HG03439 (cell line): ENCODE results near the gene ADGRB3.

Experiments
- ATAC-seq: cut with Tn5 transposase; IDR thresholded peaks from one replicate; pipeline ENCODE4 v1.9.1; 2021; ENCODE audit warnings: mild to moderate bottlenecking, moderate library complexity; ENCODE audit not compliant: unreplicated experiment

The ADGRB3 gene

GRCh38 chr6:68697394-68697793 is 62.3 kb downstream of the ADGRB3 start:
- no peak for ATAC-seq

DNA sequence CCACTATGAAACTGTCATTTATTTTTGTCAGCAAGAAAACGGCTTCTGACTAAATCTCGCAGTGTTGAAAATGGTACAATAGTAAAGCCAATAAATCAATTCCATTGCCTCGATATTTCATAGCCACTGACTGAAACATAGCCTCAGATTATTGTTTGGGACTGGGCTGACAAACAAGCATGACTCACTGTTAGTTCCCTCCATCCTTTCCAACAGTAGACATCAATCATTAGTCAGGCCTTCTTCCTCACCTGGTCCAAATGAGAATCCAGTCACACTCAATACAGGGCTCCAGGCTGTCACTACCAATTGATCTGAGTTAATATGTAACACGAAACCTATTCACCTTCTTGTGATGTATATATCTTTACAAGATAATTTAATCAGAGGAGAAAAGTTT is 66.1 kb downstream of the ADGRB3 start:
- no peak for ATAC-seq

DNA sequence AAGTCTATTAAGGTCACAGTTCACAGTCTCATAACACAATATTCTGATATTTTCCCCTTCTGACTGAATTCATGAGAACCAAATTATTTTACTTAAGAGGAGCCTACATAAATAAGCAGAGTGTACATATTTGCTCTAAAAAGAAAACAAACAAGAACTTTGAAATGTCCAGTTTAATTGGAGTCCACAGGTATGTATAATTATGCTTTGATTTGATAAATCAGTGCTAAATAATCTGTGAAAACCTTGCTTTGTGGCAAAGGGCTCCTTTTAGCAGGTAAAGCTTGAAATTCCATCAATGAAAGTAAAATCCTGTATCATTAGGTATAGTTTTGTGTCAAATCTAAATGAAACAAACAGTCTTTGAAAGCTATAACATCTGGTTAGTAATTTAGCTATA is 69.4 kb downstream of the ADGRB3 start:
- no peak for ATAC-seq

- ATAC-seq: no peak
Measured at GRCh38 chr6:68709091-68709490, 74.0 kb downstream of the ADGRB3 start.

DNA sequence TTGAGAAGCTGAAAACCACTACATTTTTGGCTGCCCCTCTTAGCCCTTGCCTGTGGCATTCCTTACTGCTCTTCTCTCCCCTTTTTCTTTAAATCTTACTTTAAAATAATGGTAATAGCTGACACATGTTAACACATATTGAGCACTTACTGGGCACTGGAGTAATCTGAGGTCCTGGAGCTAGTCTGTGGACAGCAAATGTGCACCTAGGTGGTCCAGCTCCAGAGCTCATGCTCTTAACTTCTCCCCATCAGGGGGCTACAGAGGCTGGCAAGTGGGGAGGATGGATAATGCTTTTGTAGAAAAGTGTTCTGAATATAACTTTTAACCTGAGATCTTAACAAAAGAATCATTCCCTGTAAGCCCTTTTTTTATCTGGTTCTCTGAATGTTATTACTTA is 74.8 kb downstream of the ADGRB3 start:
- no peak for ATAC-seq

DNA sequence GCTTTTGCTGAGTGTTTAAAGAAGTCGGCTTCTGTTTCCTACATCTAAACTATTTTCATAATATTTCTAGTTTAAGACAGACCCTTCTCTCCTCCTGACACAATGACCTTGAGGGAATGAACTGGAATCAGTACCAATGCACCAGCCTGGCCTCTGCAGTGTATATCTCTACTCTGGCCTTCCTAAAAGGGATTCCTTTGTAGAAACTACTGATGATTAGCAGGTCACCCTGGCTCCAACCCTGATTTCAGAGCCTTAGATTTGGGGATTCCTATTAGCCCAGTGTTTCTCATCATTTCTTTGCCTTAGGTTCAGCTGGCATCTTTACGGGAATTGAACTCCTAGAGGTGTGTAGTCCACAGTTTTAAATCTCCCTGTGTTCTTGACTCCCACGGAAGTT is 75.4 kb downstream of the ADGRB3 start:
- no peak for ATAC-seq

DNA sequence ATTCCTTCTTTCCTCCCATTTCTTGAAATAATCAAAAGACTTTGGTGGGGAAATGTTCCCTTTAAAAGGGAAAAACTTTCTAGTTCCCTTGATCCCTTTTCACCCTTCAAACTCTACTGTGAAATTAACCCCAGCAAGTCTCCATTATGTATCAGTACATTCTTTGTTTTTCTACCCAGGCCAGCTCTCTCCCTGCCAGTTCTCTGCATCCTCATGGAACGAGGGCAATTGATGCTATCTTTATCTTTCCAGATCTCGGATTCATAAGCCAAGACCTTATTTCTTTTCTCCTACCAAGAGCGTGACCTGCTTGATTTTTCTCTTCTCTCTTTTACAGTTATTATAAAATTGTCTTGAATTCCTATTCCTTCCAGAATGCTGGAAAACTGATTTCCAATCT is 75.8 kb downstream of the ADGRB3 start:
- no peak for ATAC-seq

DNA sequence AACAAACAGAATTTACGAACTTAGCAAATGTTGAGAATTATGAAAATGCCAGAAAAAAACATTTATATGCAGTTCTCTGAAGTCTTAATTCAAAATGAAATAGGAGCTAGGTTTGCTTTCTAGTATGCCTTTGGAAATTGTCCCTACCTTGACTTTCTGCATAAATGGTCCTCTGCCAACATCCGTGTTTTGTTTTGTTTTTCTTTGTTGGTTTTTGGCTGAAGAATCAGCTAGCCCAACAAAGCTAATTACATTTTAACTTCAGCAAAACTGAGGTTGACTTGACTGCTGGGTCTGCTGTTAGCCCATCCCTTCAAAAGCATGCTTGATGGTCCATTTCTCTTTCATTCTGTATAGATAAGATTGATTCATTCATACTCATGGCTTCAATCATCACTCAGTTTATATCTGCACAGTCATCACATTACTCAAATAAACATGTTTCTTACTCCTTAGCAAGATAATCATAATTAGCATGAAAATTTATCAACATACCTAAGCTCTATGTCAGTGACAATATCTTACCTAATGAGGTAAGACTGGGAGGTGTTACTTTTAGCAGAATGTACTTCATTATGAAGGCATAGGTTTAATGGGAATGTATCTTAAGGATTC is 76.4 kb downstream of the ADGRB3 start:
- no peak for ATAC-seq

GRCh38 chr6:68716620-68717019 is 81.5 kb downstream of the ADGRB3 start:
- ATAC-seq: no peak

DNA sequence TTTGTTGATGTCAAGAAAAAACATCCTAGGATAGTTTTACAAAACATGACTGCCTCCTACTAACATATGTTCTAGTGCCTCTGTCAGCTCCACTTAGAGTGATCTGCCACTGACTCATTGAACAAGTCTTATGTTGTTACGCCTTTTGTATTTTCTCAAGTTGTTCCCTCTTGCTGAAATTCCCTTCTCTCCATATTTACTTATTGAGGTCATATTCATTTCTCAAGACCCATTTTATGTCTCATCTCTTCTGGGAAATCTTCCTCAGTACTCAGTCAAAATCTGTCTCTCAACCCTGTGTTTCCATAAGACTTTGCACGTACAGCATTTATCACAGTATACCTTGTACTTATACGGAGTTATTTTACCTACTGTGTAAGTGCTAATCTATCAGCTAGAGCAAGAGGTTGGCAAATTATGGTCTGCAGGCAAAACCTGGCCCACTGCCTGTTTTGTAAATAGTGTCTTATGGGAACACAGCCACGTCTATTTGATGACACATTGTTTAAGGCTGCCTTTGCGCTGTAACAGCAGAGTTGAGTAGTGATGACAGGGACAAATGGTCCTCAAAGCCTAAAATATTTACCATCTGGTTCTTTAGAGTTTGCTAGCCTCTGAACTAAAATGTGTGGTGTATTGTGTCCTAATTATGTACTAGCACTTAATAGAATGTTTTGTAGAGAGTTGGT is 83.4 kb downstream of the ADGRB3 start:
- no peak for ATAC-seq

DNA sequence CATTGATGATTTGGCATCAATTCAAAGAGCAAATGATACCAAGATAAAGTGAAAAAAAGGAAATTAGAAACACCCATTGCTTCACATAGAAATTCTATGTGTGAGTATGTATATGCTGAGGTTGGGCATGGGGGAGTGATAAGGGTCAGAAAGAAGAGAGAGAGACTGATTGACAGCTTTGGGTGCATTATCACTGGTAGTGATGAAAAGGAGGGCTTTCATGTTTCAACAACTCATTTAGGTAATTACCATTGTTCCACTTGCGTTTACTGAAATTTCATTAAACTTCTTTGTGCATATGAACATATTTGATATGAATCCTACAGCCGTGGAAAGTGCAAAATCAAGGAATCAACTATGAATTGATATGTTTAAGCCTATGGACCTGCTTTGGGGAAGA is 84.7 kb downstream of the ADGRB3 start:
- no peak for ATAC-seq

DNA sequence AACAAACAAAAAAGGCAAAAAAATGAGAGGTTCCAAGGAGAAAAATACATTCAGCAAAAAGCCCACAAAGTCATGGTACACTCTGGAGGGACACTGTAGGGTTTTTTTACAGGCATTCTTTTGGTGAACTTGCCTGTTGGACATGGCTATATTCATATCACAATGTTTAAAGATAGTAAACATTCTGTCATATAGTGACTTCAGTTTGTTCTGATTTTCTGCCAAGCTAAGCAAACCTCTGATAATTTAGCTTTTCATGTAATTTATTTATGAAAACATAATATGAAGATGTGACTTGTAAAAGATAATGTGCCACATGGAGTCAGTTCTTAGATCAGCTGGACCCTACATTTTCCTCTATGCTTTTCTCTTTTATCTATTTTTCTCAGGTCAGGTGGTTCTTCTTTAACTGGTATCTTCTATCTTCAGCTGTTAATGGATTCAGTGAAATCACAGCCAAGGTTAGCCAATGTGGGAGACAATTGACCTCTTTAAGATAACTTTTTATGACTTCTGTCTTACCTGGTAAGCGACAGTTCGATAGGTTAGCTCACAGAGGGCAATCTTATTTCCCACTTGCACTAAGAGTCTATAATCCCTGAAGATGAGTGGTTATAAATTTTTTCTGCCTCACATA is 87.9 kb downstream of the ADGRB3 start:
- ATAC-seq: no peak

DNA sequence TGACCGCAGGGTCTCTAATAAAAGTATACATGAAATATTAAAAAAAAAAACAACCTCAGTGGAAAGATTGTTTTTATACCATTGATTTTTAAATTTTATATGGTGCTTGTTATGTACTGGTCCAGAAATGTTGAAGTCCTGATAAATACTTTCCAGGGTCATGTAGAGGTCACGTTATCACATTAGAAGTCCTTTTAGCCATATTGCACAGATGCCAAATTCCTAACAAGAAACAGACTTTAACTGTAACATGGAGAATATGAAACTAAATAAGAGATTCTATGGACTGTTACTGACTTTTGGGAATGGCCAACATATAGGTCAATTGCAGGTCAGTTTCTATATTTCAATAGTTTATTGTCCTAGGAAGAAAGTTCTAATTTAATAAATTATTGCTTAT is 89.0 kb downstream of the ADGRB3 start:
- ATAC-seq: no peak

DNA sequence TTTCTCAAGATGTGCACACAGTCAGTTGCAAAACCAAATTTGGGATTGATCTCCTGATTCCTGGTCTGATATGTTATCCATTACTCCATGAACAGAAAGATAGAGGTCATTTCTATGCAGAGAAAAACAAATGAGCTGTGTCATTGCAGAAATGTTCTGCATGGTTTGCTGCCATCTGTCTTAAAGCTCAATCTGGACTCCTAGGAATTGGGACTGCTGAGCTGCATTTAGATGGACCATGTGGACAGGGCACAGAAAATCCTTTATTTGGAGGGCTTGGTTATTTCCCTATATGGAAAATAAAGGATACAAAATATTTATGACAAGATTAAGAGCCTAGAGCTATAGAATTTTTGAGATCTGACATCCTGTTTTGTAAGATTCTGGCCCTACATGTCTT is 91.3 kb downstream of the ADGRB3 start:
- no peak for ATAC-seq

DNA sequence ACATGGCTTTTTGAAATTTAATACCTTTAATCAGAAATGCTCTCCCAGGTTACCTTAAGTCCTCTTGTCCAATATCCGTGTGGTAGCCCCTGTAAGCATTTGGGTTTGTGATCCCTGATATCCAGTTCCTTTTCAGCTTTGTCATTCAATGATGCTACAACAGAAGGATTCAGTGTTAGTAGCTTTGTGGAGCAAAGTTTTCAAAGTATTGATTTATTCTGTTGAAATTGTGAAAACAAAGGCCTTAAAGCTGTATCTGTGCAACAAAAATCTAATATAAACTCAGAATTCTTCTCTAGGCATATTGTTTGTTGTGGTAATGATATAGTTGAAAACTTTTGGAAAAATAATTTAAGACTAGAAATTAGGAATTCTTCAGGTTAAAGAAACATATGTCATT is 91.9 kb downstream of the ADGRB3 start:
- no peak for ATAC-seq

DNA sequence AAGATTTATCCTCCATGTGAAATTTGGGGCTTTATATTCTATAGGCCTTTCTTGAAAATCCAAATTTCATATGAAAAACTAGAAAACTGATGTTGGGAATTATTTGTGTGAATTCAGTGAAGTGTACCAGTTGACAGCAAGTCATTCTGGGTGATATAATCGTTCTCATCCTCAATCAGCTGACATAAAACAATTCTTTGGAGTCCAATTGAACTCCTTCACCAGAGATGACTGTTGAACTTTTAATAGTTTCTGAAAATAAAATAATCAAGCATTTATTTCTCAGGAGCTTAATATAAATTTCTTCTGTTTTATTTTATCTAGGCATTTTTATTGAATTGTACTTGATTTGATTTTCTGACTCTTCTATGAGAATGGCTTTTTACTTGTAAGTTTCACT is 92.6 kb downstream of the ADGRB3 start:
- no peak for ATAC-seq

DNA sequence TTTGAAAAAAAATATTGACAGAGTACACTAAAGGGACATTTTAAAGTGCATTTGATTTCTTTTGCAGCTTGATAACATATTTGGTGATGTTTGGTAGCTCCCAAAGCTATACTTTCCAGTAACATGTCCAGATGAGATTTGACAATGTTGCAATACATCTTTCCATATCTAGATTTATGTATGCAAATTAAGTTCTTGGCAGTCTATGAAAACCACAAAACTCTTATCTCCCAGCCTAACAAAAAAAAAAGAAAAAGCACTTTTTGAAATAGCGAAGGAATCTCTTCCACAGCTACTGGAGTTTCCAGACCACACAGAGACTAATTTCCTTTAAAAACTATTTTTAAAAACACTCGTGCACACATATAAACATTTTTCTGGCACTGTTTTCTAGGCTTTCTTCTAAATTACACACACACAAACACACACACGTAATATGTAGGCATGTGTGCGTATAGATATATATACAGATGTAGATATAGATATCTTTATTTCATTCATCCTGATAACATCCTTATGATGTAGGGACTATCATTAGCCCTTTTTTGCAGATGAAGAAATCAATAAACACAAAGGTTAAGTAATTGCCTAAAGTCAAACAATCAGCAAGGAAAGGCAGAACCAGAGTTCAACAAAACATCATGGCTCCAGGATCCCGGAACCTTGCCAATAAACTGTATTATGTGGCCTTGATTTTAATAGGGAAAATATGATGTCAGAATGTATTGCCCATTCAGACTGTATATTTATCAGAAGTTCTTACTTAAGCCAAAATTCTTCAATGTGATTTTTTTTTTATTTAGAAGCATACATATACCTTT is 93.3 kb downstream of the ADGRB3 start:
- no peak for ATAC-seq

- ATAC-seq: no peak
Measured at GRCh38 chr6:68729377-68729903, 94.4 kb downstream of the ADGRB3 start.

GRCh38 chr6:68730291-68731054 is 95.4 kb downstream of the ADGRB3 start:
- ATAC-seq: no peak

GRCh38 chr6:68732423-68732822 is 97.3 kb downstream of the ADGRB3 start:
- no peak for ATAC-seq

DNA sequence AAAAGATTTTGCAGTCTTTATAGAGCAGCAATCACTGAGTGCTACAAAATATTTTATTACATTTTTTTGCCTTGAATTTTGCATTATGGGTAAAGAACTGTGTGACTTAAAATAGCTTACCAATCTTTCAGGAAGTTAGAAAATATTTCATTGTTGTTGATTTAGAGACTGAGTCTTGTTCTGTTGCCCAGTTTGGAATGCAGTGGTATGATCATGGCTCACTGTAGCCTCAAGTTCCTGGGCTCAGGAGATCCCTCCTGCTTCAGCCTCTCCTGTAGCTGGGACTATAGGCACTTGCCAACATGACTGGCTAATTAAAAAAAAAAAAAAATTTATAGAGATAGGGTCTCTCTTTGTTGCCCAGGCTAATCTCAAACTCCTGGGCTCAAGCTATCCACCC is 100.8 kb downstream of the ADGRB3 start:
- no peak for ATAC-seq
